ENCODE data around the gene KHDC1L.
"Not testable (repeated sequence)": the region's sequence is repeated elsewhere in the genome, so short reads cannot be mapped to it uniquely, and the experiment has no call there.

KHDC1L gene, protein sequence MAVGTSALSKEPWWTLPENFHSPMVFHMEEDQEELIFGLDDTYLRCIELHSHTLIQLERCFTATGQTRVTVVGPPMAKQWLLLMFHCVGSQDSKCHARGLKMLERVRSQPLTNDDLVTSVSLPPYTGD

DNA sequence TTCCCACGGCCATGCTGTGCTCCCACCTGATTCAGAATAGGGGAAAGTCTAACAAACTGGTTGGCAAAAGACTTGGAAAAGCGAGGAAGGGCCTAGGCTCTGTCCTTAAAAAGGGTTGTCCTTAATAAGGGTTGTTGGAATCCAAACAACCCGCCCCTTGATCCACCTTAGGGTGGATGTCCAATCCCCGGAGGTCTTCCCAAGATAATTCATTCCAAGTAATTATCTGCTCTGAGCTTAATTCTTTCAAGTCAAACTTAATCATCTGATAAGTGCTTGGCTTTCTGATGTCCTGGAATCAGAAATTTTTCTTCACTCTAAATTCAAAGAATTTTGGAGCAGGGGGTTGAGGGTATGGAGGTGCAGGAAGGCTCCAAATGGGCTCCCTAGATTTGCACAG, at the start of gene KHDC1L:
Gene KHDC1L (minus strand): TSS at position 101 of the 400 bp plus-strand sequence. CDS start 88 bp downstream, at position 13.
- no peak for DNase-seq (ENCODE audit: low spot score in 2 of 2)
- H3K27me3 ChIP-seq (ENCODE audit: low read depth): no peaks in the 10 kb centered on the region
- in situ Hi-C loops (cut with MboI; ENCODE audit: low sequenced_read_pairs): no loop called here

DNA sequence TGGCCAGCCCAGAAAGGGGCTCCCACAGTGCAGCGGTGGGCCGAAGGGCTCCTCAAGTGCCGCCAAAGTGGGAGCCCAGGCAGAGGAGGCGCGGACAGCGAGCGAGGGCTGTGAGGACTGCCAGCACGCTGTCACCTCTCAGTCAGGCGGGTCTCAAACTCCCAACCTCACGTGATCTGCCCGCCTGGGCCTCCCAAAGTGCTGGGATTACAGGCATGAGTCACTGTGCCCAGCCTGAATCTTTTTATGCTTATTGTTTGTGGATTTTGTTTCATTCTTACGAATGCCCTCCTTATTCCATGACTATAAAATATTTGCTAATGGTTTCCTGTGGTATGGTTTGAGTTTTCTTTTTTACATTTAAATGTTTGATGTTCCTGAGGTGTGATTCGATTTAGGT, 44.0 kb upstream of the KHDC1L start:
- H3K36me3 ChIP-seq (replicated peaks); H3K27me3 ChIP-seq (ENCODE audit: low read depth); DNase-seq (ENCODE audit: low spot score in 2 of 2); H3K4me1 ChIP-seq; H3K9me3 ChIP-seq; in situ Hi-C loops (cut with MboI; ENCODE audit: low sequenced_read_pairs); H3K4me3 ChIP-seq: not testable (repeated sequence)

More for the DNA sequence above, at the start of gene KHDC1L:
- Histone ChIP-seq H3K36me3 (replicated peaks) (no peaks in the 10 kb centered on the region), H3K4me1 (no peaks in the 10 kb centered on the region), H3K4me3 (no peak within 1 kb of the TSS), H3K9me3 (no peaks in the 10 kb centered on the region)

DNA sequence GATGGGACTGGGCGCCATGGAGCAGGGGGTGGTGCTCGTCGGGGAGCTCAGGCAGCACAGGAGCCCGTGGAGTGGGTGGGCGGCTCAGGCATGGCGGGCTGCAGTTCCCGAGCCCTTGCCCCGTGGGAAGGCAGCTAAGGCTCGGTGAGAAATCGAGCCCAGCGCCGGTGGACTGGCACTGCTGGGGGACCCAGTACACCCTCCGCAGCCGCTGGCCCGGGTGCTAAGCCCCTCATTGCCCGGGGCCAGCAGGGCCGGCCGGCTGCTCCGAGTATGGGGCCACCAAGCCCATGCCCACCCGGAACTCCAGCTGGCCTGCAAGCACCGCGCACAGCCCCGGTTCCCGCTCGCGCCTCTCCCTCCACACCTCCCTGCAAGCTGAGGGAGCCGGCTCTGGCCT, 43.6 kb upstream of the KHDC1L start:
- H3K4me3 ChIP-seq; H3K27me3 ChIP-seq (ENCODE audit: low read depth); H3K4me1 ChIP-seq; in situ Hi-C loops (cut with MboI; ENCODE audit: low sequenced_read_pairs); H3K9me3 ChIP-seq; H3K36me3 ChIP-seq (replicated peaks); DNase-seq (ENCODE audit: low spot score in 2 of 2): not testable (repeated sequence)

DNA sequence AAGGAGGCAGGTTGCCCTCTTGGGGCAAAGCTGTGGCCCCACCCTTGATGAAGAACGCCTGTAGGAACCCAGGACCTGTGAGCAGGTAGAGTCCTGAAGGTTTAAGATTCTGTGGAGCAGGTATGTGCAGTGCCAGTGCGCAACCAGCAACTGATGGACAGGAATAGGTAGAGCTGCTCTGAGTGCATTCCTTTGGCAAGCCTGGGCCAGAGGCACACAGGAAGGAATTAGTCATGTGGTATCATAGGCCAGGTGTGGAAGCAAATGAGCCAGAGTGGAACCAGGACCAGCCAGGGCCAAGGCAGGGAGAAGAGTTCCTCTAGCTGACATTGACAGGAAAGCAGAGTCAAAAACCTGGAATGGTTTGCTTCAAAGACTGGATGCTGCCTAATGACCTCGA, 39.1 kb upstream of the KHDC1L start:
- Histone ChIP-seq H3K27me3 (ENCODE audit: low read depth) (no peaks in the 10 kb centered on the region), H3K36me3 (replicated peaks) (peaks cover 6% of the 10 kb centered on the region; the same call in 1 of the 2 replicates), H3K4me3 (no peak overlapping the region), H3K4me1 (peaks cover 22% of the 10 kb centered on the region), H3K9me3 (no peaks in the 10 kb centered on the region; the same call in 1 of the 2 replicates)
- no peak for DNase-seq (ENCODE audit: low spot score in 2 of 2)
- in situ Hi-C loops (cut with MboI; ENCODE audit: low sequenced_read_pairs): no loop called here

DNA sequence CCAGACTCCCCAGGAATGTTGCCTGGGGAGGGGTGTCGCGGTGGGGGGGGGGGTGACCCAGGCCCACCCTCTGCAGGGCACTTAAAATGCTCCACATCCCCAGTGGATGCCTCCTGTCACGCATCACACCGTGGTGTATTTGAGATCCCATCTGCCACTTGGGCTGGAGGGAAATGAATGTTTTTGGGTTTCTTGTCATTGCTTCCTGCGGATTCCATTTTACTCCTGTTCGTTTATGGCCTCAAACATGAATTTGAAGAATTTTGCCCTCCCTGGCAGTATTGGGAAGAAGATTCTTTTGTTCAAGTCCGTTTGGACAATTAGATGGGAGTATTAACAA, 38.2 kb upstream of the KHDC1L start:
- H3K36me3 ChIP-seq (replicated peaks): peaks cover 6% of the 10 kb centered on the region; the same call in 1 of the 2 replicates
- no peaks in the 10 kb centered on the region; the same call in 1 of the 2 replicates for H3K9me3 ChIP-seq
- H3K4me1 ChIP-seq: peaks cover 23% of the 10 kb centered on the region
- peak overlapping the region; percentile 34 for H3K4me3 ChIP-seq
- in situ Hi-C loops (cut with MboI; ENCODE audit: low sequenced_read_pairs): no loop called here
- H3K27me3 ChIP-seq (ENCODE audit: low read depth): no peaks in the 10 kb centered on the region
- no peak for DNase-seq (ENCODE audit: low spot score in 2 of 2)

DNA sequence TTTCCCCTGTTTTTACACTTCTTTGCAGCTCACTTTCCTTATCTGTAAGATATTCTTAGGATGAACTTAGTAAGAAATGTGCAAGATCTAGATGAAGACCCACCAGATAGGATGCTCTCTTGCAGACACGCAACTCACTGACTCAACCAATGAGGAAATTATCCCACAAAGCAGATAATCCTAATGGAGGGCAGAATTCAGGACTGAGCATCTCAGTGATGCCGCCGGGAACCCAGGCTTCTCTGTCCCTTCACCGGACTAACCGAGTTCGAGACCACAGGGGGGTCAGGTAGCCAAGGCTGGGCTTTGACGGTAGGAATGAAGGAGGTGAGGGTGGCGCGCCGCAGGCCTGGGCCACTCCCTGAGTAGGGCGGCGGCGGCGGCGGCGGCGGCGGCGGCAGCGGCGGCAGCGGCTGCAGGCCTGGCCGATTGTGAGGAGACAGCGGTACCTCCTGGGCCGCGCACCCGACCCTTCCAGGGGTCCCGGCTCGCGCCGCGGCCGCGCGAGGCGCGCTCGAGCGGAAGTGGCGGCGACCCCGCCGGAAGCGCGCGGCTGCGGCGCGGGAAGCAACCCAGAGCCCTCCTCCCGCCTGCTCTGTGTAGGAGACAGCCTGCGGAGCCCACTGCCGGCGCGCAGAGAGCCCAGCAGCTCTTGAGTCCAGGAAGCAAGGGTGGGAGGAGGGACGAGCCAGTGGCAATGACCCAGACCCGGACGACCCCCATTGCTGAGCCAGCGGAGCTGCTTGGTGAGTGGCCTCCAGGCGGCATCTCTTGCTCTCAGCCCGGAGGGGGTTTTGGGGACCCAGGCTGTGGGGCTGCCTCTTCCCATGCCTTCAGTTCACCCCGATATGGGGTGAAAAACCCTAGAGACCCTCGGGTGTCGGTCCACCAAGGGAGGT, 37.6 kb upstream of the KHDC1L start, which contains the start of gene KHDC1:
Gene KHDC1 (minus strand): TSS at position 526 of the 899 bp plus-strand sequence. CDS start 20,679 bp downstream, outside the sequence.
- peak; percentile 26 to 69 for DNase-seq (ENCODE audit: low spot score in 2 of 2)
- in situ Hi-C loops (cut with MboI; ENCODE audit: low sequenced_read_pairs): no loop called here
- Histone ChIP-seq H3K9me3 (no peaks in the 10 kb centered on the region; the same call in 1 of the 2 replicates), H3K36me3 (replicated peaks) (peaks cover 6% of the 10 kb centered on the region; the same call in 1 of the 2 replicates), H3K4me3 (peak within 1 kb of the TSS; percentile 34), H3K4me1 (peaks cover 23% of the 10 kb centered on the region), H3K27me3 (ENCODE audit: low read depth) (no peaks in the 10 kb centered on the region)

DNA sequence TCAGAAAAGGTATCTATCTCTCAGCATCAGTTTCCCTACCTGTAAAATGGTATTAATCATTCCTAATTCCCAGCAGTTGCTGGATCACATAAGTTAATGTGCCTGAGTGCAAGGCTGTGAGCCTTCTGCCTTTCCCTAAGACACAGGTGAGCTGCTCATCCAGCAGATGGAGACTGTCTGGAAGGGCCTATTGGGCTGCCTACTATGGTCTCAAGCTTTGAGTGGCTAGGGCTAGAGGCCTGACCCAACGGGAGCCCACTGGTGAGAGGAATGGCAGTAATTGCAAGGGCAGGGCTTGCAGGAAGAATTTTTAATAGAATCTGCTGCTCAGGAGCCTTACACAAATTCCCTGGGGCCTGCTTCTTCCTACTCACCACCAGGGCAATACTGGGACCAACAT, 33.4 kb upstream of the KHDC1L start:
- DNase-seq (ENCODE audit: low spot score in 2 of 2): no peak
- Histone ChIP-seq H3K4me1 (peaks cover 20% of the 10 kb centered on the region), H3K36me3 (replicated peaks) (no peaks in the 10 kb centered on the region), H3K9me3 (no peaks in the 10 kb centered on the region), H3K27me3 (ENCODE audit: low read depth) (no peaks in the 10 kb centered on the region), H3K4me3 (no peak overlapping the region)
- in situ Hi-C loops (cut with MboI; ENCODE audit: low sequenced_read_pairs): no loop called here

DNA sequence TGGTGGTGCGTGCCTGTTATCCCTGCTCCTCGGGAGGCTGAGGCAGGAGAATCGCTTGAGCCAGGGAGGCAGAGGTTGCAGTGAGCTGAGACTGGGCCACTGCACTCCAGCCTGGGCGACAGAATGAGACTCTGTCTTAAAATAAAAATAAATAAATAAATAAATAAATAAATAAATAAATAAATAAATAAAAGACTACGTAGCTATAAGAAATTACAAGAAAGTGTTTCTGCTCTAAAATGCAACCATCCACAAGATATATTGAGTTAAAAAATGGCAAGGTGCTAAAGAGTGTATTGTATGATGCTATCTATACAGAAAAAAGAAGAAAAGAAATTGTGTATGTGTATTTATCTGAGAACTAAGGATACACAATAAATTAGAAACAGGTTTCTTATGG, 29.0 kb upstream of the KHDC1L start:
- H3K9me3 ChIP-seq; DNase-seq (ENCODE audit: low spot score in 2 of 2); H3K4me3 ChIP-seq; in situ Hi-C loops (cut with MboI; ENCODE audit: low sequenced_read_pairs); H3K27me3 ChIP-seq (ENCODE audit: low read depth); H3K4me1 ChIP-seq; H3K36me3 ChIP-seq (replicated peaks): not testable (repeated sequence)

DNA sequence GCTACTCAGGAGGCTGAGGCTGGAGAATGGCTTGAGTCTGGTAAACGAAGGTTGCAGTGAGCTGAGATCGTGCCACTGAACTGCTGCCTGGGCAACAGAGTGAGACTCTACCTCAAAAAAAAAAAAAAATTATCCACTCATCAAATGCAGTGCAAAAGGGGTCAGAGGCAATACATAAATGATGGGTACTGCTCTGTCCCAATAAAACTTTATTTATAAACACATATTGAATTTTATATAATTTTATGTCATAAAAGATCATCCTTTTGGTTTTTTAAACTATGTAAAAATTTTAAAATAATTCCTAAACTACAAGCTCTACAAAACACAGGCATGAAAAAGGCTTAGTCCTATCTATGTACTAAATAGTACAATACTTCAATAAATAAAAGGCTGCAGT, 27.4 kb upstream of the KHDC1L start:
- Histone ChIP-seq H3K4me3 (no peak overlapping the region), H3K36me3 (replicated peaks) (no peaks in the 10 kb centered on the region), H3K27me3 (ENCODE audit: low read depth) (peaks cover 2% of the 10 kb centered on the region; the same call in 1 of the 2 replicates), H3K9me3 (no peaks in the 10 kb centered on the region), H3K4me1 (no peaks in the 10 kb centered on the region)
- DNase-seq (ENCODE audit: low spot score in 2 of 2): no peak
- in situ Hi-C loops (cut with MboI; ENCODE audit: low sequenced_read_pairs): no loop called here

DNA sequence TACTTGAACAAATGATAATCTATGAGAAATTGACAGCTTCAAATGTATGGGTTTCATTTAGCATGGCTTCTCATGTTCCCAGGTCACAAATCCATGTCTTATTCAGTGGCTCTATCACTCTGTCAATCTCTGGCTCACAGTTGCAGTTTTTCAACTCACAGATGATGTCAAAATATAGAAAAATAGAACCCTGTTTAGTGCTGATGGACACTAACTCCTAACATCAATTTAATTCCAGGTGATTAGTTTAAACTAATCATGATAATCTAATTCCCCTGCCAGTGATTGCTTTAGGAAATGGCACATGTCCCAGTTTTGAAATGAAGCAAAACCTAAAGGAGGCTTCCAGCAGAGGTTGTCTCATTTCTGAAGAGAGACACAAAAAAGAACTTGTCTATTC, 24.7 kb upstream of the KHDC1L start:
- Histone ChIP-seq H3K27me3 (ENCODE audit: low read depth) (peaks cover 6% of the 10 kb centered on the region; the same call in 1 of the 2 replicates), H3K4me1 (no peaks in the 10 kb centered on the region), H3K9me3 (no peaks in the 10 kb centered on the region), H3K36me3 (replicated peaks) (no peaks in the 10 kb centered on the region), H3K4me3 (no peak overlapping the region)
- in situ Hi-C loops (cut with MboI; ENCODE audit: low sequenced_read_pairs): no loop called here
- DNase-seq (ENCODE audit: low spot score in 2 of 2): no peak

DNA sequence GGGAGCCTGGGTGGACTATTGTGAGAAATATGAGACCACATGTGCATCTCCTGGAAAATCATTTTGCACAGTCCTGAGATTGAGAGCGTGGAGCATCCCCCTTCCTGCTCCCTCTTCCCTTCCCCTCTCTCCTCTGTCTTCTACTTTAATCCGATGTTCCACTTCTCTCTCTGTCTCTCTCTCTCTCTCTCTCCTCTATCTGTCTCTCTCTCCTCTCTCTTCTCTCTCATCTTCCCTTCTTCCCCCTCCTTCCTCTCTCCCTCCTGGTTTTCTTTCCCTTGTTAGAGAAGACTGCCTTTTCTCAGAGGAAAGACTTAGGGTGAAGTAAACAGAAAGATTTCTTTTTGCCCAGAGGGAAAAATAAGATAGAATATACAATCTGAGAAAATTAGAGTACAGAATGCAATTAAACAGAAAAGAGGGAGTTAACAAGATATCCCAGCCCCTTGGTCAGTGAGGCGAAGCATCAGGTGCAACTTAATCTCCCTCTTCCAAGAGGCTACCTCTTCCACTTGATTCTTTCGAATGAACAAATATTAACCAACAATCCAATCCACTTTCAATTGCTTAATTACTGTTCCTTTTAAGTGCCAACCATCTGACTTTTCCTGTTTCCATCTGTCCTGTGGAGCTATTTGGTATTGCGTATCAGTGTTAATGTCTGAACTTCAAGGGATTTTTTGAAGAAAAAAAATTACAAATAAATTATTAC, 23.1 kb upstream of the KHDC1L start:
- H3K9me3 ChIP-seq: no peaks in the 10 kb centered on the region
- H3K27me3 ChIP-seq (ENCODE audit: low read depth): peaks cover 6% of the 10 kb centered on the region; the same call in 1 of the 2 replicates
- in situ Hi-C loops (cut with MboI; ENCODE audit: low sequenced_read_pairs): no loop called here
- no peak overlapping the region for H3K4me3 ChIP-seq
- H3K4me1 ChIP-seq: no peaks in the 10 kb centered on the region
- H3K36me3 ChIP-seq (replicated peaks): no peaks in the 10 kb centered on the region
- DNase-seq (ENCODE audit: low spot score in 2 of 2): no peak

DNA sequence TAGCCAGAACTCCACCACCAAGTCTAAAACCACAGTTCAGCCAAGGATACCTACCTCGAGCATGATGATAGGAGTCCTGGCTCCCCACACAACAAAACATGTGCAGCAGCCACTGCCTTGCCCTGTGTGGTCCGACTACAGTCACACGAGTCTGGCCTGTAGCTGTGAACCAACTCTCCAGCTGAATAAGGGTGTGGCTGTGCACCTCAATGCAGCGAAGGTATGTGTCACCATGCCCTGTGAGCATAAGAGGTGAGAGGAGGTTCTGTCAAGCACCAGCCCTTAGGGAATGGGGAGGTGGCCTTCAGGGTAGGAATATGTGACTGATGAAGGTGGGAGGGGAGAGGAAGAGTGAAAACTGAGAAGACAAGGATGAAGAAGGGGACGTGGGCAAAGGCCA, 16.7 kb upstream of the KHDC1L start:
- H3K4me3 ChIP-seq: no peak overlapping the region
- peaks cover 4% of the 10 kb centered on the region; the same call in 1 of the 2 replicates for H3K27me3 ChIP-seq (ENCODE audit: low read depth)
- no peak for DNase-seq (ENCODE audit: low spot score in 2 of 2)
- no peaks in the 10 kb centered on the region for H3K4me1 ChIP-seq
- H3K36me3 ChIP-seq (replicated peaks): no peaks in the 10 kb centered on the region
- H3K9me3 ChIP-seq: no peaks in the 10 kb centered on the region
- in situ Hi-C loops (cut with MboI; ENCODE audit: low sequenced_read_pairs): no loop called here

DNA sequence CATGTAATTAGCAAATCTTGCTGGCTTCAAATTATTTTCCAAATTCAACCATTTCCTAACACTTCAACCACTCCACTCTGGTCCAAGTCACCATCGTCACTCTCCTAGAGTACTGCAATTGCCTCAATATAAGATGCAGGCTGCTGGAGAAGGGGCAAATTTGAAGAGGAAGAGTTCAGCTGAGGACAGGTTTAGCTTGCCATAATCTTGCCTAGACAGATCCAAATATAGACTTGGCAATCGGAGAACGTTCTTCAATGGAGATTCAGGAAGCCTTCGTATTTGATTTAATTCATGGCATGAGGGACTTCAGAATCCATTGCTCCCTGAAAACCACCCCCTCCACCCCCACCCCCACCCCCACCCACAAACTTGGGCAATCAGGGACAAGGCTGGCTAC, 15.4 kb upstream of the KHDC1L start:
- no peaks in the 10 kb centered on the region for H3K9me3 ChIP-seq
- in situ Hi-C loops (cut with MboI; ENCODE audit: low sequenced_read_pairs): no loop called here
- no peaks in the 10 kb centered on the region for H3K4me1 ChIP-seq
- H3K4me3 ChIP-seq: no peak overlapping the region
- H3K36me3 ChIP-seq (replicated peaks): no peaks in the 10 kb centered on the region
- H3K27me3 ChIP-seq (ENCODE audit: low read depth): no peaks in the 10 kb centered on the region; the same call in 1 of the 2 replicates
- no peak for DNase-seq (ENCODE audit: low spot score in 2 of 2)

All from HAP-1 (cell line).